Measurements from ENCODE around the gene WFIKKN1.

WFIKKN1 gene

GRCh38 chr16:630815-631405 lies at the start of gene WFIKKN1:
Gene WFIKKN1 (plus strand): TSS chr16:630985. CDS start chr16:631254, 269 bp downstream.
- no peak for DNase-seq

GRCh38 chr16:582218-582613 lies 48.6 kb upstream of the WFIKKN1 start:
- DNase-seq: no peak

- DNase-seq: no peak
Measured at GRCh38 chr16:582614-583331, 48.0 kb upstream of the WFIKKN1 start.

- DNase-seq: no peak
Measured at GRCh38 chr16:583470-583814, 47.3 kb upstream of the WFIKKN1 start.

GRCh38 chr16:583815-584591 lies 46.8 kb upstream of the WFIKKN1 start:
- DNase-seq: no peak

- DNase-seq: no peak
Measured at GRCh38 chr16:585351-585750, 45.4 kb upstream of the WFIKKN1 start.

GRCh38 chr16:586047-586644 lies 44.6 kb upstream of the WFIKKN1 start:
- DNase-seq: no peak

GRCh38 chr16:586645-587590 lies 43.9 kb upstream of the WFIKKN1 start:
- no peak for DNase-seq

GRCh38 chr16:588639-588888 lies 42.2 kb upstream of the WFIKKN1 start:
- DNase-seq: peak; percentile 48

- peak; percentile 98 for DNase-seq
Measured at GRCh38 chr16:588889-589657, 41.7 kb upstream of the WFIKKN1 start.

GRCh38 chr16:589658-590187 lies 41.1 kb upstream of the WFIKKN1 start, which contains the start of gene RAB40C:
Gene RAB40C (plus strand): TSS chr16:590066. CDS start chr16:590292, 226 bp downstream.
- peak; percentile 100 for DNase-seq

- DNase-seq: no peak
Measured at GRCh38 chr16:590188-590814, 40.5 kb upstream of the WFIKKN1 start.

GRCh38 chr16:590815-591200 lies 40.0 kb upstream of the WFIKKN1 start:
- no peak for DNase-seq

- DNase-seq: no peak
Measured at GRCh38 chr16:591231-591630, 39.6 kb upstream of the WFIKKN1 start.

- no peak for DNase-seq
Measured at GRCh38 chr16:591892-592517, 38.8 kb upstream of the WFIKKN1 start.

- no peak for DNase-seq
Measured at GRCh38 chr16:592518-593306, 38.1 kb upstream of the WFIKKN1 start.

GRCh38 chr16:593406-593805 lies 37.4 kb upstream of the WFIKKN1 start:
- no peak for DNase-seq

GRCh38 chr16:593807-594206 lies 37.0 kb upstream of the WFIKKN1 start:
- DNase-seq: no peak

GRCh38 chr16:595094-595528 lies 35.7 kb upstream of the WFIKKN1 start:
- DNase-seq: no peak
